H9 (cell line): ENCODE measurements around the gene CTNNA1. TPM values are rescaled to one million over a fixed set of nuclear protein-coding genes. Genes with fewer than 3 reads are reported as not detected.

Source experiments
- DNase-seq: peaks from one replicate; pipeline ENCODE4 v3.0.0-alpha.2; 2017
- H2AFZ ChIP-seq: one replicate; pipeline ENCODE4 v1.6.1; 2013; ENCODE audit warnings: mild to moderate bottlenecking, low read length, control low read depth, moderate library complexity
- H2AK5ac ChIP-seq: 2 replicates; pipeline ENCODE4 v1.6.1; 2013; ENCODE audit warnings: low read length, control low read depth, mixed read lengths; ENCODE audit not compliant: insufficient read length
- H2BK120ac ChIP-seq: one replicate; pipeline ENCODE4 v1.6.1; 2013; ENCODE audit warnings: low read depth, mild to moderate bottlenecking, low read length, control low read depth, inconsistent platforms; ENCODE audit not compliant: poor library complexity, severe bottlenecking
- H2BK12ac ChIP-seq: 2 replicates; pipeline ENCODE4 v1.6.1; 2013; ENCODE audit warnings: low read length, control low read depth, mixed read lengths, low read depth; ENCODE audit not compliant: insufficient read length
- H2BK15ac ChIP-seq: 2 replicates; pipeline ENCODE4 v1.6.1; 2013; ENCODE audit warnings: low read depth, low read length, control low read depth
- H2BK20ac ChIP-seq: one replicate; pipeline ENCODE4 v1.6.1; 2013; ENCODE audit warnings: low read depth, mild to moderate bottlenecking, low read length, control low read depth, inconsistent platforms; ENCODE audit not compliant: poor library complexity, severe bottlenecking
- H2BK5ac ChIP-seq: 2 replicates; pipeline ENCODE4 v1.6.1; 2013; ENCODE audit warnings: low read length, control low read depth, mixed read lengths; ENCODE audit not compliant: insufficient read length
- H3K14ac ChIP-seq: 2 replicates; pipeline ENCODE4 v1.6.1; 2013; ENCODE audit warnings: low read length, control low read depth; ENCODE audit not compliant: insufficient read depth
- H3K18ac ChIP-seq: 2 replicates; pipeline ENCODE4 v1.6.1; 2013; ENCODE audit warnings: low read depth, mild to moderate bottlenecking, mixed read lengths, low read length, control low read depth; ENCODE audit not compliant: insufficient read length
- H3K23ac ChIP-seq: 2 replicates; pipeline ENCODE4 v1.6.1; 2013; ENCODE audit warnings: low read length, control low read depth, mixed read lengths, low read depth; ENCODE audit not compliant: insufficient read length
- H3K23me2 ChIP-seq: 2 replicates; pipeline ENCODE4 v1.6.1; 2013; ENCODE audit warnings: low read depth, mild to moderate bottlenecking, mixed read lengths, low read length, control low read depth; ENCODE audit not compliant: insufficient read length, poor library complexity, severe bottlenecking
- H3K27ac ChIP-seq: 2 replicates; pipeline ENCODE4 v1.5.1; 2013; ENCODE audit warnings: low read length, control low read depth, mixed read lengths, low read depth; ENCODE audit not compliant: insufficient read length
- H3K27me3 ChIP-seq: 2 replicates; pipeline ENCODE4 v1.6.1; 2013; ENCODE audit warnings: low read length, control low read depth, inconsistent platforms; ENCODE audit not compliant: insufficient read depth
- H3K4ac ChIP-seq: 2 replicates; pipeline ENCODE4 v1.6.1; 2013; ENCODE audit warnings: low read depth, mild to moderate bottlenecking, control low read depth, inconsistent platforms, low read length, moderate library complexity
- H3K4me1 ChIP-seq: 2 replicates; pipeline ENCODE4 v1.6.1; 2013; ENCODE audit warnings: low read length, control low read depth, inconsistent platforms; ENCODE audit not compliant: insufficient read depth
- H3K4me2 ChIP-seq: 2 replicates; pipeline ENCODE4 v1.6.1; 2013; ENCODE audit warnings: low read length, control low read depth, mixed read lengths; ENCODE audit not compliant: insufficient read length, insufficient read depth
- H3K56ac ChIP-seq: 2 replicates; pipeline ENCODE4 v1.6.1; 2013; ENCODE audit warnings: low read depth, mild to moderate bottlenecking, mixed read lengths, low read length, control low read depth; ENCODE audit not compliant: insufficient read length
- H3K79me1 ChIP-seq: 2 replicates; pipeline ENCODE4 v1.6.1; 2013; ENCODE audit warnings: low read depth, mild to moderate bottlenecking, moderate library complexity, low read length, control low read depth, inconsistent platforms; ENCODE audit not compliant: insufficient read depth, poor library complexity, severe bottlenecking
- H3K79me2 ChIP-seq: 2 replicates; pipeline ENCODE4 v1.6.1; 2013; ENCODE audit warnings: low read length, control low read depth, inconsistent platforms; ENCODE audit not compliant: insufficient read depth
- H3K9ac ChIP-seq: 2 replicates; pipeline ENCODE4 v1.6.1; 2013; ENCODE audit warnings: low read length, control low read depth, mixed read lengths; ENCODE audit not compliant: insufficient read length; ENCODE audit errors: extremely low read depth
- H3K9me3 ChIP-seq: one replicate; pipeline ENCODE4 v1.6.1; 2013; ENCODE audit warnings: low read depth, low read length, inconsistent platforms; ENCODE audit not compliant: control insufficient read depth
- H3T11ph ChIP-seq: one replicate; pipeline ENCODE4 v1.6.1; 2013; ENCODE audit warnings: mild to moderate bottlenecking, low read length, control low read depth, inconsistent platforms
- H4K20me1 ChIP-seq: one replicate; pipeline ENCODE4 v1.6.1; 2013; ENCODE audit not compliant: control insufficient read depth, insufficient read length, insufficient read depth
- H4K5ac ChIP-seq: 2 replicates; pipeline ENCODE4 v1.6.1; 2013; ENCODE audit warnings: low read depth, mild to moderate bottlenecking, mixed read lengths, low read length, control low read depth; ENCODE audit not compliant: insufficient read length
- H4K8ac ChIP-seq: replicated peaks from 2 replicates; pipeline ENCODE4 v1.6.1; 2013; ENCODE audit warnings: low read length, control low read depth, mixed read lengths, low read depth; ENCODE audit not compliant: insufficient read length
- H4K91ac ChIP-seq: 2 replicates; pipeline ENCODE4 v1.6.1; 2013; ENCODE audit warnings: low read depth, mild to moderate bottlenecking, moderate library complexity, mixed read lengths, low read length, control low read depth; ENCODE audit not compliant: insufficient read length
- H3K27ac Mint-ChIP-seq, 3 experiments: 2 replicates in 2 of 3; 3 replicates in 1 of 3; pipeline ENCODE4 v1.8.0; 2020 to 2021; ENCODE audit warnings: mixed read lengths in 3 of 3, mild to moderate bottlenecking in 1 of 3, moderate library complexity in 1 of 3
- H3K27me3 Mint-ChIP-seq: 2 replicates; pipeline ENCODE4 v1.8.0; 2021; ENCODE audit warnings: low read depth, mild to moderate bottlenecking, moderate library complexity, mixed read lengths
- H3K36me3 Mint-ChIP-seq, 3 experiments: 2 replicates in 2 of 3; 3 replicates in 1 of 3; pipeline ENCODE4 v1.8.0; 2020 to 2021; ENCODE audit warnings: low read depth in 3 of 3, mixed read lengths in 3 of 3; ENCODE audit not compliant: insufficient read depth in 1 of 3
- H3K4me1 Mint-ChIP-seq, 2 experiments: 2 replicates each; pipeline ENCODE4 v1.8.0; 2020; ENCODE audit warnings: mixed read lengths in 2 of 2
- H3K4me3 Mint-ChIP-seq, 2 experiments: 2 replicates in 1 of 2; 3 replicates in 1 of 2; pipeline ENCODE4 v1.8.0; 2020 to 2021; ENCODE audit warnings: mild to moderate bottlenecking in 2 of 2, mixed read lengths in 2 of 2, moderate library complexity in 1 of 2
- H3K9me3 Mint-ChIP-seq, 2 experiments: 2 replicates in 1 of 2; 3 replicates in 1 of 2; pipeline ENCODE4 v1.8.0; 2020; ENCODE audit warnings: mild to moderate bottlenecking in 2 of 2, mixed read lengths in 2 of 2, moderate library complexity in 1 of 2
- WGBS: extraction: QIAGEN DNeasy Blood & Tissue Kit; methylation state at CpG from one replicate; pipeline ENCODE4 v1.1.7; 2013; ENCODE audit warnings: missing lambda C conversion rate, low lambda C conversion rate, mixed read lengths; ENCODE audit not compliant: insufficient read length; ENCODE audit errors: extremely low coverage; 5-methylcytosine and 5-hydroxymethylcytosine counted together
- total RNA-seq: library from RNA; stranded (reverse); gene quantifications from 2 replicates; pipeline ENCODE4 v1.2.1, GENCODE V29; 2021
- TF ChIP-seq, protein P1 (sequence below): fragments of 200-600 bp; sonication (generic); conservative IDR thresholded peaks from 3 replicates; pipeline ENCODE4 v1.8.0; 2021; ENCODE audit warnings: antibody characterized with exemption, mild to moderate bottlenecking

The CTNNA1 gene
- total RNA-seq, 1 experiment from 2014 or later, result 354 TPM

DNA sequence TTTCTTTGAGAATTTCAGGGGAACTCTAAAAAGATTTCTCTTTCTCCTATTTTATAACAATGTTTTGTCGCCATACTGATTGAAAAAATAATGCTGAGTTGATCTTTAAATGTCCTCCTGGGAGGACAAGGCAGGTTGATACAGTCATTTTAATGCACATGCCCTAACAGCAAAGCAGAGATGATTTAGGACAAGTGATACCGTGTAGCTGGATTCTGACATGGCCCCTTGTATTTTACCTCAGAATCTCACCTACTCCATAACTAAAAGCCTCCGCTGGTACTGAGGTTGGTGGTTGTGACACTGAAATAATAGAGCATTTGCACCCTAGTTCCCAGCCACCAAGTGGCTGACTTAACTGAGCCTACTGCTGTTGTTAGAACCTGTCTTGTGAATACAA is 122.7 kb downstream of the CTNNA1 start:
- no peak overlapping the region for H2AFZ ChIP-seq
- no peak overlapping the region for H3K4ac ChIP-seq
- H2AK5ac ChIP-seq, result no peak overlapping the region
- no peak overlapping the region for H3K18ac ChIP-seq
- no peak overlapping the region for H4K8ac ChIP-seq
- Mint-ChIP-seq H3K27ac (peak overlapping the region in 2 of 3 experiments; percentile 37 to 86; a peak in 1 of 7 replicates), H3K36me3 (peaks cover 8 to 20% (median 10%) of the 10 kb centered on the region in 3 experiments; a peak in 6 of 7 replicates), H3K4me1 (peaks cover 76 to 79% of the 10 kb centered on the region in 2 experiments), H3K4me3 (no peak overlapping the region), H3K27me3 (no peaks in the 10 kb centered on the region), H3K9me3 (no peaks in the 10 kb centered on the region; a peak in 1 of 5 replicates)
- no peak overlapping the region for H2BK5ac ChIP-seq
- no peak overlapping the region for H3K4me2 ChIP-seq
- H3K9ac ChIP-seq, result no peak overlapping the region
- peaks cover 5% of the 10 kb centered on the region; the same call in 1 of the 2 replicates for H3K4me1 ChIP-seq
- no peak overlapping the region for H3K23ac ChIP-seq
- H3K79me1 ChIP-seq, result peaks cover 9% of the 10 kb centered on the region
- TF ChIP-seq, protein P1, sequence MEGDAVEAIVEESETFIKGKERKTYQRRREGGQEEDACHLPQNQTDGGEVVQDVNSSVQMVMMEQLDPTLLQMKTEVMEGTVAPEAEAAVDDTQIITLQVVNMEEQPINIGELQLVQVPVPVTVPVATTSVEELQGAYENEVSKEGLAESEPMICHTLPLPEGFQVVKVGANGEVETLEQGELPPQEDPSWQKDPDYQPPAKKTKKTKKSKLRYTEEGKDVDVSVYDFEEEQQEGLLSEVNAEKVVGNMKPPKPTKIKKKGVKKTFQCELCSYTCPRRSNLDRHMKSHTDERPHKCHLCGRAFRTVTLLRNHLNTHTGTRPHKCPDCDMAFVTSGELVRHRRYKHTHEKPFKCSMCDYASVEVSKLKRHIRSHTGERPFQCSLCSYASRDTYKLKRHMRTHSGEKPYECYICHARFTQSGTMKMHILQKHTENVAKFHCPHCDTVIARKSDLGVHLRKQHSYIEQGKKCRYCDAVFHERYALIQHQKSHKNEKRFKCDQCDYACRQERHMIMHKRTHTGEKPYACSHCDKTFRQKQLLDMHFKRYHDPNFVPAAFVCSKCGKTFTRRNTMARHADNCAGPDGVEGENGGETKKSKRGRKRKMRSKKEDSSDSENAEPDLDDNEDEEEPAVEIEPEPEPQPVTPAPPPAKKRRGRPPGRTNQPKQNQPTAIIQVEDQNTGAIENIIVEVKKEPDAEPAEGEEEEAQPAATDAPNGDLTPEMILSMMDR, result no peak
- H4K5ac ChIP-seq, result no peak overlapping the region
- no peak overlapping the region for H2BK20ac ChIP-seq
- H3K14ac ChIP-seq, result no peak overlapping the region
- H2BK120ac ChIP-seq, result no peak overlapping the region
- DNase-seq, result no peak
- H3T11ph ChIP-seq, result no peak overlapping the region
- WGBS, result no CpG with 5 or more reads among the region's 3 CpGs
- no peaks in the 10 kb centered on the region for H3K9me3 ChIP-seq
- H3K23me2 ChIP-seq, result no peaks in the 10 kb centered on the region
- H3K27ac ChIP-seq, result no peak overlapping the region
- no peak overlapping the region for H2BK12ac ChIP-seq
- H4K91ac ChIP-seq, result no peak overlapping the region
- H3K56ac ChIP-seq, result no peak overlapping the region
- no peaks in the 10 kb centered on the region for H3K27me3 ChIP-seq
- H2BK15ac ChIP-seq, result no peak overlapping the region
- no peaks in the 10 kb centered on the region for H4K20me1 ChIP-seq
- peaks cover 2% of the 10 kb centered on the region; the same call in 1 of the 2 replicates for H3K79me2 ChIP-seq
